B cell (primary cell): ENCODE data around the gene HTT. TPM values are rescaled to one million over a fixed set of nuclear protein-coding genes. Genes with fewer than 3 reads are reported as not detected.
A peak's percentile ranks its signal among the peaks of the same experiment; 100 is the strongest.

ENCODE experiments used
- ATAC-seq: fragments of 200-7000 bp; cut with Tn5 transposase; one replicate; pipeline ENCODE4 v1.10.0; 2021; ENCODE audit warnings: low read depth, mild to moderate bottlenecking, moderate number of reproducible peaks, moderate library complexity
- CTCF ChIA-PET: fragments of 350-600 bp; sonication (Branson Sonifier 250); formaldehyde crosslinking; loops from one replicate; lab custom pipeline; 2021; ENCODE audit warnings: antibody characterized with exemption, inconsistent platforms; lab: Charles Lee
- POLR2A ChIA-PET: fragments of 350-600 bp; sonication (Branson Sonifier 250); formaldehyde crosslinking; loops from one replicate; lab custom pipeline; 2021; ENCODE audit warnings: antibody characterized with exemption; lab: Charles Lee
- DNase-seq: peaks from one replicate; pipeline ENCODE4 v3.0.0; 2013
- H2AFZ ChIP-seq: 2 replicates; pipeline ENCODE4 v1.6.1; 2012; ENCODE audit warnings: mild to moderate bottlenecking, low read depth, low read length; ENCODE audit not compliant: insufficient read depth, poor library complexity, severe bottlenecking
- H3K27ac ChIP-seq, 2 donors: 1 replicate in 1 of 2; 2 replicates in 1 of 2; pipeline ENCODE4 v1.5.1; 2012 to 2013; ENCODE audit warnings: low read length in 2 of 2, mild to moderate bottlenecking in 2 of 2, moderate library complexity in 1 of 2
- H3K27me3 ChIP-seq, 4 experiments: fragments of 200-600 bp in 1 of 4; sonication (generic) in 1 of 4; replicated peaks in 1 of 4; 1 replicate in 2 of 4; 2 replicates in 2 of 4; pipeline versions ENCODE4 v1.6.1 to v1.7.0; 2013 to 2016; ENCODE audit warnings: low read length in 3 of 4, mild to moderate bottlenecking in 2 of 4, mixed read lengths in 1 of 4, moderate library complexity in 1 of 4; ENCODE audit not compliant: insufficient read depth in 4 of 4, control insufficient read depth in 3 of 4; ENCODE audit errors: control extremely low read depth in 1 of 4
- H3K36me3 ChIP-seq, 2 experiments: replicated peaks in 1 of 2; 1 replicate in 1 of 2; 2 replicates in 1 of 2; pipeline versions ENCODE4 v1.6.1 to v1.7.1; 2013; ENCODE audit warnings: low read length in 1 of 2; ENCODE audit not compliant: insufficient read depth in 2 of 2, control insufficient read depth in 1 of 2; ENCODE audit errors: control extremely low read depth in 1 of 2, extremely low read depth in 1 of 2
- H3K4me1 ChIP-seq, 2 donors: fragments of 200-600 bp in 1 of 2; sonication (generic) in 1 of 2; 1 replicate in 1 of 2; 2 replicates in 1 of 2; pipeline versions ENCODE4 v1.5.1 to v1.6.1; 2013 to 2017; ENCODE audit warnings: low read length in 2 of 2; ENCODE audit not compliant: control insufficient read depth in 2 of 2, insufficient read depth in 2 of 2
- H3K4me2 ChIP-seq: replicated peaks from 2 replicates; pipeline ENCODE3; 2012; ENCODE audit warnings: mild to moderate bottlenecking, low read depth, low read length; ENCODE audit not compliant: poor library complexity, severe bottlenecking
- H3K4me3 ChIP-seq, 5 experiments: fragments of 200-600 bp in 1 of 5; sonication (generic) in 1 of 5; 1 replicate in 3 of 5; 2 replicates in 2 of 5; pipeline versions ENCODE4 v1.5.1 to v1.7.0; 2011 to 2016; ENCODE audit warnings: low read length in 4 of 5, mild to moderate bottlenecking in 4 of 5, low read depth in 2 of 5, control low read depth in 1 of 5, moderate library complexity in 1 of 5; ENCODE audit not compliant: insufficient read depth in 1 of 5; ENCODE audit errors: control extremely low read depth in 1 of 5, extremely low read depth in 1 of 5
- H3K79me2 ChIP-seq: fragments of 200-600 bp; sonication (generic); one replicate; pipeline ENCODE4 v1.6.0; 2016; ENCODE audit warnings: low read length; ENCODE audit not compliant: control insufficient read depth, insufficient read depth
- H3K9ac ChIP-seq: fragments of 200-600 bp; sonication (generic); 2 replicates; pipeline ENCODE4 v1.6.1; 2017; ENCODE audit warnings: mild to moderate bottlenecking, low read length, moderate library complexity
- H3K9me3 ChIP-seq, 3 donors: one replicate each; pipeline versions ENCODE4 v1.6.1 to v1.7.1; 2013; ENCODE audit warnings: low read length in 2 of 3; ENCODE audit not compliant: control insufficient read depth in 2 of 3, insufficient read depth in 1 of 3; ENCODE audit errors: control extremely low read depth in 1 of 3
- H4K20me1 ChIP-seq: 2 replicates; pipeline ENCODE4 v1.6.0; 2012; ENCODE audit warnings: mild to moderate bottlenecking, low read length; ENCODE audit not compliant: insufficient read depth, control insufficient read depth, poor library complexity, severe bottlenecking
- H3K27ac Mint-ChIP-seq: one replicate; pipeline ENCODE4 v1.8.0; 2021; ENCODE audit warnings: mixed read lengths
- H3K27me3 Mint-ChIP-seq: one replicate; pipeline ENCODE4 v1.8.0; 2021; ENCODE audit warnings: mixed read lengths
- H3K4me1 Mint-ChIP-seq: one replicate; pipeline ENCODE4 v1.8.0; 2021; ENCODE audit warnings: mixed read lengths
- H3K4me3 Mint-ChIP-seq: one replicate; pipeline ENCODE4 v1.8.0; 2021; ENCODE audit warnings: mixed read lengths
- H3K9me3 Mint-ChIP-seq: one replicate; pipeline ENCODE4 v1.8.0; 2022; ENCODE audit warnings: mixed read lengths; ENCODE audit not compliant: insufficient read depth
- EZH2 ChIP-seq: IDR thresholded peaks from 2 replicates; pipeline ENCODE4 v1.6.1; 2012; ENCODE audit warnings: borderline replicate concordance, low read depth, mild to moderate bottlenecking, moderate library complexity, low read length; ENCODE audit not compliant: insufficient read depth, poor library complexity, severe bottlenecking
- WGBS: methylation state at CpG from one replicate; pipeline ENCODE4 v1.1.5; 2013; ENCODE audit warnings: missing lambda C conversion rate; ENCODE audit not compliant: insufficient coverage; 5-methylcytosine and 5-hydroxymethylcytosine counted together
- intact Hi-C: fragments of 100-400 bp; cut with micrococcal nuclease; formaldehyde crosslinking; loops from one replicate; pipeline ENCODE4 v1.10.0; 2022
- polyA plus RNA-seq: library from polyadenylated mRNA; depleted of rRNA; stranded (reverse); fragments of >200 nt; gene quantifications from 2 replicates; pipeline ENCODE4 v1.2.3, GENCODE V29; 2012
- total RNA-seq, 2 donors: library from RNA; stranded (reverse); fragments of 120-200 nt in 1 of 2; gene quantifications; 1 replicate in 1 of 2; 2 replicates in 1 of 2; pipeline versions ENCODE4 v1.2.3 to v1.2.4, GENCODE V29; 2013 to 2022
- TF ChIP-seq, protein P1 (sequence below): fragments of 200-600 bp; IDR thresholded peaks from one replicate; pipeline ENCODE4 v1.8.0; 2022; ENCODE audit warnings: antibody characterized with exemption, mild to moderate bottlenecking

The HTT gene
- total and polyA plus RNA-seq, 2 donors (not counting 1 experiment from before 2014, with no cell fraction given), result 52.8 to 195 TPM

DNA sequence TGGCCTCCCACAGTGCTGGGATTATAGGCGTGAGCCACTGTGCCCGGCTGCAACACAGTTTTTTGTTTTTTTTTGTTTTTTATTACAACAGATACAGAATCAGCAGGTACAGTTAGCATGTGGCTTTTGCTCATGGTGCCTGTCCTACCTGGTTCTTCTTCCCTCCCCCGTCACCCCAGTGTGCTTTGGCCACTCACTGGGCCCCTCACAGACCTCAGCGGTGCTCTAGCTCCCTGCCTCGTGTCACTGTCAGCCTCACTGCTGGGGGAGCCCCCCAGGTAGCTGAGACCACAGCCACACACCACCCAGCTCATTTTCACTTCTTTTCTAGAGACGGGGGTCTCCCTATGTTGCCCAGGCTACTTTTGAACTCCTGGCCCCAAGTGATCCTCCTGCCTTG lies 38.8 kb upstream of the HTT start:
- no peaks in the 10 kb centered on the region for H3K9me3 Mint-ChIP-seq
- CTCF ChIA-PET, result interaction anchor here (1.1 to 3.2 kb wide), 2 partner anchors 11 to 57 kb away, joined by 3 to 38 read pairs; no protein-coding TSS in a partner anchor

DNA sequence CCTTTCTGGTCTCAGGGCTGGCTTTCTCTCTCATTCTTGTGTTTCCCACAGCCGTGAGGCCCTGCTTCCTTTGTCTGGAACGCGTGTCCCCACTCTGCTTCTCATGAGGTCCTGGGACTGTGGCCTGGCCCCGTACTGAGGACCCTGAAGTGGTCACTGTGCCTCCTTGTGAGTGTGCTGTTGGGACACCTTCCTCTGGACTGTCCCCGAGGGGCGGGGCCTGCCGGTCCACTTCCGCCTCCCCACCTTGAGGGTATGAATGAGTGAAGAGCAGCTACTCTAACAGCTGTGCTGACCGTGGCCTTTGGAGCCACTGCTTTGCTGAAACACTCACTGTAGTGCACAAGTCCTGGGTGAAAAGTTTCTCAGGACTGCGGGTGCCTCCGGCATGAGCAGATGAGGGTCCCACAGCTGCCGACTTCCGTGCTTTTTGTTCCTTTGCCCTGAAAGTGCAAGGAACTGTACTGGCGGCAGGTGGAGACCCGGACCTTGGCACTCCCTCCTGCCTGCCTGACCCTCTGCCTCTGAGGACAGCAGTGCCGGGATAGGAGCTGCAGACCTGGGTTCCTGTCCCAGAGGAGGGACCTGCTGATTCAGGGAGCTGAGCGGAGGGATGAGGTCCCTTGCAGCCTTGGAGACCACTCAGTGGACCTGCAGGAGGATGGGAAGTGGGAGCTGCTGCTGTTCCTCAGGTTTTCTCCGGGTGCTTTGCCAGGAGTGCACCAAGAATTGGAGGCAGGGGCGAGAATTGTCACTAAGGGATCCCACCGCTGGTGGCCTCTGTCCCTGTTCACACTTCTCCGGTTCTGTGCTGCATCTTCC lies 38.1 kb upstream of the HTT start:
- Histone ChIP-seq H3K27ac (no peak overlapping the region), H3K9ac (no peak overlapping the region), H2AFZ (no peak overlapping the region), H3K36me3 (no peaks in the 10 kb centered on the region), H3K79me2 (peaks cover 1% of the 10 kb centered on the region), H3K4me1 (peaks cover 23 to 42% of the 10 kb centered on the region in 2 donors), H3K4me2 (no peak overlapping the region), H3K27me3 (no peaks in the 10 kb centered on the region), H4K20me1 (no peaks in the 10 kb centered on the region), H3K9me3 (no peaks in the 10 kb centered on the region), H3K4me3 (no peak overlapping the region)
- intact Hi-C loops, result no loop called here
- CTCF ChIA-PET, result interaction anchor here (1.1 to 3.2 kb wide), 5 partner anchors 10 to 100 kb away, joined by 3 to 38 read pairs (median 4); no protein-coding TSS in a partner anchor
- peak; percentile 19 for DNase-seq
- ATAC-seq, result no peak
- WGBS, result 90% methylated on average over 21 of the region's 21 CpGs
- POLR2A ChIA-PET, result no interaction called here
- Mint-ChIP-seq H3K4me3 (no peak overlapping the region), H3K9me3 (no peaks in the 10 kb centered on the region), H3K27ac (no peak overlapping the region), H3K4me1 (peaks cover 35% of the 10 kb centered on the region), H3K27me3 (no peaks in the 10 kb centered on the region)
- TF ChIP-seq EZH2, result no peak
- TF ChIP-seq, protein P1, sequence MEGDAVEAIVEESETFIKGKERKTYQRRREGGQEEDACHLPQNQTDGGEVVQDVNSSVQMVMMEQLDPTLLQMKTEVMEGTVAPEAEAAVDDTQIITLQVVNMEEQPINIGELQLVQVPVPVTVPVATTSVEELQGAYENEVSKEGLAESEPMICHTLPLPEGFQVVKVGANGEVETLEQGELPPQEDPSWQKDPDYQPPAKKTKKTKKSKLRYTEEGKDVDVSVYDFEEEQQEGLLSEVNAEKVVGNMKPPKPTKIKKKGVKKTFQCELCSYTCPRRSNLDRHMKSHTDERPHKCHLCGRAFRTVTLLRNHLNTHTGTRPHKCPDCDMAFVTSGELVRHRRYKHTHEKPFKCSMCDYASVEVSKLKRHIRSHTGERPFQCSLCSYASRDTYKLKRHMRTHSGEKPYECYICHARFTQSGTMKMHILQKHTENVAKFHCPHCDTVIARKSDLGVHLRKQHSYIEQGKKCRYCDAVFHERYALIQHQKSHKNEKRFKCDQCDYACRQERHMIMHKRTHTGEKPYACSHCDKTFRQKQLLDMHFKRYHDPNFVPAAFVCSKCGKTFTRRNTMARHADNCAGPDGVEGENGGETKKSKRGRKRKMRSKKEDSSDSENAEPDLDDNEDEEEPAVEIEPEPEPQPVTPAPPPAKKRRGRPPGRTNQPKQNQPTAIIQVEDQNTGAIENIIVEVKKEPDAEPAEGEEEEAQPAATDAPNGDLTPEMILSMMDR, result no peak

More for the DNA sequence above, 38.8 kb upstream of the HTT start:
- Histone ChIP-seq H3K4me1 (peaks cover 23 to 35% of the 10 kb centered on the region in 2 donors), H3K27me3 (no peaks in the 10 kb centered on the region), H3K4me2 (no peak overlapping the region), H3K4me3 (no peak overlapping the region), H3K79me2 (no peaks in the 10 kb centered on the region), H2AFZ (no peak overlapping the region), H3K27ac (no peak overlapping the region), H3K9me3 (no peaks in the 10 kb centered on the region), H3K36me3 (no peaks in the 10 kb centered on the region), H3K9ac (no peak overlapping the region), H4K20me1 (no peaks in the 10 kb centered on the region)
- Mint-ChIP-seq H3K4me3 (no peak overlapping the region), H3K4me1 (peaks cover 31% of the 10 kb centered on the region), H3K27ac (no peak overlapping the region), H3K27me3 (no peaks in the 10 kb centered on the region)
- intact Hi-C loops, result no loop called here
- DNase-seq (no peak), ATAC-seq (no peak)
- TF ChIP-seq, protein P1, result no peak
- TF ChIP-seq EZH2, result no peak
- POLR2A ChIA-PET, result no interaction called here
- WGBS, result 68% methylated on average over 4 of the region's 6 CpGs
